ENCODE measurements around the gene ZFAND3. TPM values are rescaled to one million over a fixed set of nuclear protein-coding genes. Genes with fewer than 3 reads are reported as not detected.

Gene ZFAND3
- total RNA-seq, 4 donors from 2014 or later = 43.5 to 73.1 (median 49.0) TPM

DNA sequence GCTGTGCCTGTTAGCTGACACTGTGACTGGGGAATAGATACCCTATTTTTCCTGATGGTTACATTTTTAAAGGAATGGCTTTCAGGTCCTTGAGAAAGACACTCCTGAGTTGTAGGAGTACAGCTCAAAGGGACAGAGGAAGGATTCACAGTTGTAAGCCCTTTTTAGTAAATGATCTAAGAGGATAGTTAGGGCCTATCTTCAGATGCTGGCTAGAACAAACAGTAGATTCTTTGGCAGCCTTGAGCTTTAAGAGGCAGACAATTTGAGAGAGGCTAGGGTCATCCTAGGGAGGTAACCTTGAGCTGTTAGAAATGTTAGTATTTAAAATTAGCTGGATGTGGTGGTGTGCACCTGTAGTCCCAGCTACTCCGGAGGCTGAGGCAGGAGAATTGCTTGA, 111.5 kb downstream of the ZFAND3 start:
- no peak for TF ChIP-seq CTCF (IDR thresholded peaks at IDR 0.05; ENCODE audit: low read depth)

GRCh38 chr6:37934276-37934675, 114.7 kb downstream of the ZFAND3 start:
- TF ChIP-seq CTCF (IDR thresholded peaks at IDR 0.05; ENCODE audit: low read depth) = no peak

- TF ChIP-seq CTCF (IDR thresholded peaks at IDR 0.05; ENCODE audit: low read depth) = no peak
Observed at GRCh38 chr6:37936150-37936549, 116.6 kb downstream of the ZFAND3 start.

DNA sequence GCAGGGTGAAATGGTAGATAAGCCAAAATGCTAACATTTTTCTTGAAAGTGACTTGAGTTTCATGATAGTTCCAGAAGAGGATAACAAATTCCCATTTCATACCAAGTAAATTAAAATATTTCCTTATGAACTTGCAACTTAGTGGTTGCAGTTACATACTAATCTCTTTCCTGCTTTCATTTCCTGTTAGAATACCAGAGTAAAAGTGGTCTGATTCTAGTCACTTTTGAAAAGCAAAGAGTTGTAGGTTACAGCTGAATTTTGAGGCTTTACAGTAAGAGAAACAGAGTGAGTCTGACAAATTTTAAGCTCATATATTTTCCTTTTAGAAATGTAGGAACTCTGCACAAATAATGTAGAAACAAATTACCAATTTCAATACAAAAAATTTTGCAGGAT, 117.4 kb downstream of the ZFAND3 start:
- TF ChIP-seq CTCF (IDR thresholded peaks at IDR 0.05; ENCODE audit: low read depth) = no peak

DNA sequence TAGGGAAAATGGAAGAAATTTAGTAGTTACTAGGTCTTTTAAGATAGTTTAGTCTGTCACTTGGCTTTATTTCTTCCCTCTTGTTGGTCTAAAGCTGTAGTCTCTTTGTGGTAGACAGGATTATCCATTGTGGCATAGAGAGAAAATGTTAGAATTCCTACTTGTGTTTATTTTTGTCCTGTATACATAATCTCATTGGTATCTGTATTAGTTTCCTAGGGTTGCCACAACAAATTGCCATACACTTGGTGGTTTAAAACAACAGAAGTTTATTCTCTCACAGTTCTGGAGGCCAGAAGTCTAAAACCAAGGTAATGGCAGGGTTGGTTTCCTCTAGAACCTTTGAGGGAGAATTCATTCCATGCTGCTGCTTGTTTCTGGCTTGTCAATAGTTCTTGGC, 119.4 kb downstream of the ZFAND3 start:
- no peak for TF ChIP-seq CTCF (IDR thresholded peaks at IDR 0.05; ENCODE audit: low read depth)

GRCh38 chr6:37940074-37940847, 120.7 kb downstream of the ZFAND3 start:
- TF ChIP-seq CTCF (IDR thresholded peaks at IDR 0.05; ENCODE audit: low read depth) = no peak

DNA sequence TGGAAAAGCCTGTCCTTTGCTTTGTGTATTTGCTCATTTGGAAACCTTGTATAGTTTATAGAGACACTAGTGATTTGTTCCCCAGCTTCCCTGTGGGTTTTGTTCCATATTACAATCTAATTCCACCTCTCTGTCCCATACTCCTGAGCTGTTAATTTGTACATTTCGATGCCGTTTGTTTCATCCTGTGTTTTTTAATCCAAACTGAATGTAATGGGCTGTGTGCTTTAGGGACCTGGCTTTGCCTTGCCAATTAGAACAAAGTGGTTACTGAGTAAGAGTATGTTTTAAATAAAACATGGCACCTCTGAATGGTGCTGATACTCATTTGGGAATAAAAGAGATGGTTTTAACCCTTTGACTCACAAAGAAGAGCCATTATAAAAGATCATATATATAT, 122.3 kb downstream of the ZFAND3 start:
- TF ChIP-seq CTCF (IDR thresholded peaks at IDR 0.05; ENCODE audit: low read depth) = no peak
